Measurements from ENCODE around the gene ZNF837. TPM values are rescaled to one million over a fixed set of nuclear protein-coding genes. Genes with fewer than 3 reads are reported as not detected.

ZNF837 gene
- total RNA-seq, 3 donors from 2014 or later = 1.3 to 6.6 (median 2.3) TPM

GRCh38 chr19:58326914-58327726 is 53.7 kb downstream of the ZNF837 start, which contains the start of gene ZSCAN22:
TSS of gene ZSCAN22 (plus strand) at chr19:58326994. CDS start at chr19:58334803, 7,809 bp downstream.
- peak; percentile 33 for TF ChIP-seq POLR2A (IDR thresholded peaks at IDR 0.05)
- peak; percentile 83 to 91 (median 84) for TF ChIP-seq POLR2AphosphoS5 (IDR thresholded peaks at IDR 0.05)
- TF ChIP-seq CTCF (IDR thresholded peaks at IDR 0.05) = peak in 1 of 3 donors; percentile 8
- intact Hi-C loops (cut with DNase I; ENCODE audit: low total_unique reads) = no loop called here
- no peaks in the 10 kb centered on the region for H3K27me3 ChIP-seq

GRCh38 chr19:58326501-58326913 is 54.3 kb downstream of the ZNF837 start:
- Histone ChIP-seq H3K4me1 (peaks cover 4 to 11% of the 10 kb centered on the region in 2 donors), H3K36me3 (no peaks in the 10 kb centered on the region), H3K4me3 (peak overlapping the region; percentile 73 to 78 (median 73)), H3K27me3 (no peaks in the 10 kb centered on the region), H3K27ac (peak overlapping the region; percentile 86), H3K9me3 (no peaks in the 10 kb centered on the region)
- TF ChIP-seq POLR2A (IDR thresholded peaks at IDR 0.05) (no peak), POLR2AphosphoS5 (IDR thresholded peaks at IDR 0.05) (no peak), CTCF (IDR thresholded peaks at IDR 0.05) (no peak)
- DNase-seq (ENCODE audit: low spot score in 2 of 2) = no peak
- intact Hi-C loops (cut with DNase I; ENCODE audit: low total_unique reads) = no loop called here

More at GRCh38 chr19:58326914-58327726, 53.7 kb downstream of the ZNF837 start, which contains the start of gene ZSCAN22:
- no peaks in the 10 kb centered on the region for H3K36me3 ChIP-seq
- no peaks in the 10 kb centered on the region for H3K9me3 ChIP-seq
- peak; percentile 94 for DNase-seq (ENCODE audit: low spot score in 2 of 2)
- peak within 1 kb of the TSS; percentile 86 for H3K27ac ChIP-seq
- peaks cover 4 to 11% of the 10 kb centered on the region in 2 donors for H3K4me1 ChIP-seq
- peak within 1 kb of the TSS; percentile 73 to 78 (median 73) for H3K4me3 ChIP-seq

GRCh38 chr19:58325311-58326022 is 55.4 kb downstream of the ZNF837 start:
- H3K4me1 ChIP-seq = peaks cover 4 to 11% of the 10 kb centered on the region in 2 donors
- no peak for DNase-seq (ENCODE audit: low spot score in 2 of 2)
- peak overlapping the region in 1 of 3 donors; percentile 78 for H3K4me3 ChIP-seq
- intact Hi-C loops (cut with DNase I; ENCODE audit: low total_unique reads) = no loop called here
- H3K36me3 ChIP-seq = no peaks in the 10 kb centered on the region
- TF ChIP-seq CTCF (IDR thresholded peaks at IDR 0.05) = no peak
- TF ChIP-seq POLR2A (IDR thresholded peaks at IDR 0.05) = no peak
- no peak for TF ChIP-seq POLR2AphosphoS5 (IDR thresholded peaks at IDR 0.05)
- no peak overlapping the region for H3K27ac ChIP-seq
- H3K27me3 ChIP-seq = no peaks in the 10 kb centered on the region
- no peaks in the 10 kb centered on the region for H3K9me3 ChIP-seq

- no peak overlapping the region for H3K4me3 ChIP-seq
- intact Hi-C loops (cut with DNase I; ENCODE audit: low total_unique reads) = no loop called here
- no peak overlapping the region for H3K27ac ChIP-seq
- peaks cover 7% of the 10 kb centered on the region for H3K36me3 ChIP-seq
- no peaks in the 10 kb centered on the region for H3K27me3 ChIP-seq
- peak in 1 of 2 donors; percentile 39 for DNase-seq (ENCODE audit: low spot score in 2 of 2)
- TF ChIP-seq POLR2A (IDR thresholded peaks at IDR 0.05) (no peak), CTCF (IDR thresholded peaks at IDR 0.05) (no peak), POLR2AphosphoS5 (IDR thresholded peaks at IDR 0.05) (no peak)
- no peaks in the 10 kb centered on the region for H3K4me1 ChIP-seq
- no peaks in the 10 kb centered on the region for H3K9me3 ChIP-seq
Measured at GRCh38 chr19:58319241-58319640, 61.6 kb downstream of the ZNF837 start.

All from breast epithelium (tissue), 4 donors.